AG04449 (cell line): Measurements from ENCODE around the gene CFAP69.

Experiments used
- CTCF ChIA-PET: fragments of 350-600 bp; formaldehyde crosslinking; extraction: SDS; loops from one replicate; lab custom pipeline; 2021; ENCODE audit warnings: antibody characterized with exemption; lab: Yijun Ruan, JAX
- POLR2A ChIA-PET: fragments of 400-600, 350-600 bp; formaldehyde crosslinking; extraction: SDS; loops from one replicate; lab custom pipeline; 2020; ENCODE audit warnings: antibody characterized with exemption, inconsistent platforms; lab: Yijun Ruan, JAX
- DNase-seq: peaks from one replicate; pipeline ENCODE4 v3.0.0-alpha.2; 2010; ENCODE audit warnings: low read depth, low spot score
- H3K4me3 ChIP-seq: 2 replicates; pipeline ENCODE4 v1.5.1; 2011; ENCODE audit warnings: low read depth, mild to moderate bottlenecking, control low read depth, low read length
- CTCF ChIP-seq: IDR thresholded peaks from one replicate; pipeline ENCODE4 v1.5.1; 2011; ENCODE audit warnings: mild to moderate bottlenecking, moderate library complexity, low read length, control low read depth, inconsistent platforms; ENCODE audit not compliant: insufficient read depth; ENCODE audit errors: missing control alignments

The CFAP69 gene

GRCh38 chr7:90288154-90288553 is 43.2 kb downstream of the CFAP69 start:
- ChIA-PET CTCF (interaction anchor here (1.0 kb wide), 1 partner anchor 10 kb away, joined by 3 read pairs; no protein-coding TSS in a partner anchor), POLR2A (no interaction called here)
- H3K4me3 ChIP-seq, result no peak overlapping the region
- TF ChIP-seq CTCF, result no peak
- no peak for DNase-seq

- ChIA-PET CTCF (interaction anchor here (0.7 to 1.8 kb wide), 4 partner anchors 8 to 136 kb away, joined by 3 to 5 read pairs (median 3); partner anchors contain the start of gene STEAP1), POLR2A (no interaction called here)
- DNase-seq, result no peak
- H3K4me3 ChIP-seq, result no peak overlapping the region
- TF ChIP-seq CTCF, result no peak
Observed at GRCh38 chr7:90290244-90291113, 45.5 kb downstream of the CFAP69 start.

- no peak for DNase-seq
- peak; percentile 61 for TF ChIP-seq CTCF
- ChIA-PET POLR2A (interaction anchor here (0.6 kb wide), 1 partner anchor 48 kb away, joined by 4 read pairs; the partner anchor contains the start of gene GTPBP10), CTCF (interaction anchor here (0.7 to 2.5 kb wide), 23 partner anchors 8 to 736 kb away, joined by 3 to 17 read pairs (median 4); partner anchors contain the start of genes FAM237B and STEAP1)
- H3K4me3 ChIP-seq, result no peak overlapping the region
Observed at GRCh38 chr7:90298145-90299038, 53.4 kb downstream of the CFAP69 start.

- no peak for DNase-seq
- no peak for TF ChIP-seq CTCF
- POLR2A ChIA-PET, result no interaction called here
Observed at GRCh38 chr7:90303241-90303640, 58.3 kb downstream of the CFAP69 start.

GRCh38 chr7:90309872-90310271 is 64.9 kb downstream of the CFAP69 start:
- ChIA-PET POLR2A (no interaction called here), CTCF (interaction anchor here (0.7 to 5.0 kb wide), 5 partner anchors 10 to 156 kb away, joined by 3 to 19 read pairs (median 3); partner anchors contain the start of gene STEAP1)
- no peak for DNase-seq
- no peak for TF ChIP-seq CTCF
- H3K4me3 ChIP-seq, result no peak overlapping the region

More at GRCh38 chr7:90303241-90303640, 58.3 kb downstream of the CFAP69 start:
- no peak overlapping the region for H3K4me3 ChIP-seq
- CTCF ChIA-PET, result interaction anchor here (1.4 to 2.8 kb wide), 4 partner anchors 9 to 123 kb away, joined by 3 to 12 read pairs (median 5); no protein-coding TSS in a partner anchor
